ENCODE measurements around the gene HSD3B1. TPM values are rescaled to one million over a fixed set of nuclear protein-coding genes. Genes with fewer than 3 reads are reported as not detected.

The HSD3B1 gene
- total RNA-seq, 2 donors from 2014 or later: not detected

GRCh38 chr1:119480175-119480574 is 26.8 kb upstream of the HSD3B1 start:
- Histone ChIP-seq H3K4me3 (no peak overlapping the region), H3K36me3 (replicated peaks in 1 of 2; ENCODE audit: insufficient read depth in 1 of 2, low read depth in 2 of 2) (no peaks in the 10 kb centered on the region), H3K27me3 (no peaks in the 10 kb centered on the region), H3K9me3 (no peaks in the 10 kb centered on the region), H3K4me1 (peaks cover 30% of the 10 kb centered on the region), H3K27ac (no peak overlapping the region)
- intact Hi-C loops (cut with DNase I): no loop called here
- DNase-seq (no peak), ATAC-seq (no peak)
- 78 to 91% methylated on average over 2 of the region's 2 CpGs for WGBS, 2 donors
- TF ChIP-seq CTCF (IDR thresholded peaks at IDR 0.05) (no peak), POLR2A (IDR thresholded peaks at IDR 0.05) (no peak)

- intact Hi-C loops (cut with DNase I): no loop called here
- Histone ChIP-seq H3K4me3 (no peak overlapping the region), H3K27ac (no peak overlapping the region), H3K4me1 (peaks cover 31% of the 10 kb centered on the region), H3K9me3 (no peaks in the 10 kb centered on the region), H3K27me3 (no peaks in the 10 kb centered on the region), H3K36me3 (replicated peaks in 1 of 2; ENCODE audit: insufficient read depth in 1 of 2, low read depth in 2 of 2) (no peaks in the 10 kb centered on the region)
- TF ChIP-seq CTCF (IDR thresholded peaks at IDR 0.05): no peak
- TF ChIP-seq POLR2A (IDR thresholded peaks at IDR 0.05): no peak
- DNase-seq (no peak), ATAC-seq (no peak)
These were observed 25.1 kb upstream of the HSD3B1 start for GRCh38 chr1:119481951-119482350.

- TF ChIP-seq POLR2A (IDR thresholded peaks at IDR 0.05) (no peak), CTCF (IDR thresholded peaks at IDR 0.05) (no peak)
- Histone ChIP-seq H3K27me3 (no peaks in the 10 kb centered on the region), H3K4me1 (peaks cover 39% of the 10 kb centered on the region), H3K36me3 (replicated peaks in 1 of 2; ENCODE audit: insufficient read depth in 1 of 2, low read depth in 2 of 2) (no peaks in the 10 kb centered on the region), H3K4me3 (no peak overlapping the region), H3K27ac (no peak overlapping the region), H3K9me3 (no peaks in the 10 kb centered on the region)
- ATAC-seq: peak; percentile 50
- no peak for DNase-seq
- 53 to 57% methylated on average over 6 of the region's 6 CpGs for WGBS, 2 donors
- intact Hi-C loops (cut with DNase I): no loop called here
These were observed 24.2 kb upstream of the HSD3B1 start for GRCh38 chr1:119482517-119483425.

GRCh38 chr1:119483441-119484200 is 23.4 kb upstream of the HSD3B1 start:
- WGBS, 2 donors: 77 to 80% methylated on average over 6 of the region's 6 CpGs
- Histone ChIP-seq H3K27ac (no peak overlapping the region), H3K4me1 (peaks cover 48% of the 10 kb centered on the region), H3K36me3 (replicated peaks in 1 of 2; ENCODE audit: insufficient read depth in 1 of 2, low read depth in 2 of 2) (no peaks in the 10 kb centered on the region), H3K4me3 (no peak overlapping the region), H3K9me3 (no peaks in the 10 kb centered on the region), H3K27me3 (no peaks in the 10 kb centered on the region)
- intact Hi-C loops (cut with DNase I): no loop called here
- DNase-seq (no peak), ATAC-seq (no peak)
- no peak for TF ChIP-seq POLR2A (IDR thresholded peaks at IDR 0.05)
- TF ChIP-seq CTCF (IDR thresholded peaks at IDR 0.05): no peak

Measured in body of pancreas (tissue), 4 donors.